SK-N-SH treated with all-trans-retinoic acid at 6 μM for 48 hours (cell line): Measurements from ENCODE around the gene VIM.
A peak's percentile ranks its signal among the peaks of the same experiment; 100 is the strongest.

ENCODE experiments used
- ATAC-seq: fragments of 200-7000 bp; cut with Tn5 transposase; 3 replicates; pipeline ENCODE4 v1.9.1; 2020; ENCODE audit warnings: mild to moderate bottlenecking, moderate library complexity
- ARNTL ChIP-seq: fragments of 450-650 bp; formaldehyde crosslinking; IDR thresholded peaks from 2 replicates; pipeline ENCODE4 v1.5.0; 2020; ENCODE audit warnings: low read depth, mild to moderate bottlenecking, moderate library complexity, borderline replicate concordance
- BACH2 ChIP-seq: fragments of 250-450 bp; sonication (Bioruptor Pico); IDR thresholded peaks from 2 replicates; pipeline ENCODE4 v1.9.0; 2021; ENCODE audit warnings: mild to moderate bottlenecking, borderline replicate concordance
- ISL1 ChIP-seq: fragments of 250-450 bp; sonication (Bioruptor Pico); IDR thresholded peaks from 2 replicates; pipeline ENCODE4 v2.1.2; 2022; ENCODE audit warnings: mild to moderate bottlenecking, moderate library complexity
- OSR1 ChIP-seq: fragments of 250-450 bp; sonication (Bioruptor Pico); IDR thresholded peaks from 2 replicates; pipeline ENCODE4 v1.8.0; 2022; ENCODE audit warnings: moderate library complexity, mild to moderate bottlenecking, inconsistent platforms
- RARB ChIP-seq: fragments of 250-450 bp; sonication (Bioruptor Pico); IDR thresholded peaks from 2 replicates; pipeline ENCODE4 v1.8.0; 2021; ENCODE audit warnings: mild to moderate bottlenecking, moderate library complexity
- SNAI2 ChIP-seq: fragments of 250-450 bp; sonication (Bioruptor Pico); IDR thresholded peaks from 2 replicates; pipeline ENCODE4 v1.5.0; 2020; ENCODE audit warnings: mild to moderate bottlenecking, moderate library complexity
- TOX ChIP-seq: fragments of 250-450 bp; sonication (Bioruptor Pico); IDR thresholded peaks from 2 replicates; pipeline ENCODE4 v1.8.0; 2021; ENCODE audit warnings: mild to moderate bottlenecking, moderate library complexity, borderline replicate concordance
- ZFP3 ChIP-seq: fragments of 250-450 bp; sonication (Bioruptor Pico); IDR thresholded peaks from 2 replicates; pipeline ENCODE4 v1.5.0; 2020; ENCODE audit warnings: mild to moderate bottlenecking, moderate library complexity
- ZNF565 ChIP-seq: fragments of 450-650 bp; formaldehyde crosslinking; conservative IDR thresholded peaks from 2 replicates; pipeline ENCODE4 v1.5.0; 2020; ENCODE audit warnings: low read depth, mild to moderate bottlenecking, moderate library complexity
- ZNF8 ChIP-seq: fragments of 450-650 bp; formaldehyde crosslinking; IDR thresholded peaks from 2 replicates; pipeline ENCODE4 v1.5.0; 2020; ENCODE audit warnings: mild to moderate bottlenecking, moderate library complexity
- TF ChIP-seq, protein P1 (sequence below): fragments of 250-450 bp; sonication (Bioruptor Pico); IDR thresholded peaks from 2 replicates; pipeline ENCODE4 v1.8.0; 2020; ENCODE audit warnings: mild to moderate bottlenecking, moderate library complexity, borderline replicate concordance
- TF ChIP-seq, protein P2 (sequence below): fragments of 250-450 bp; sonication (Bioruptor Pico); IDR thresholded peaks from 2 replicates; pipeline ENCODE4 v1.5.0; 2020; ENCODE audit warnings: mild to moderate bottlenecking, moderate library complexity
- TF ChIP-seq, protein P3 (sequence below): fragments of 250-450 bp; sonication (Bioruptor Pico); IDR thresholded peaks from 2 replicates; pipeline ENCODE4 v1.5.1; 2020; ENCODE audit warnings: low read depth, mild to moderate bottlenecking, moderate library complexity
- TF ChIP-seq, protein P4 (sequence below): fragments of 250-450 bp; sonication (Bioruptor Pico); IDR thresholded peaks from 2 replicates; pipeline ENCODE4 v1.8.0; 2021; ENCODE audit warnings: low read depth, mild to moderate bottlenecking, moderate library complexity, borderline replicate concordance

The VIM gene

DNA sequence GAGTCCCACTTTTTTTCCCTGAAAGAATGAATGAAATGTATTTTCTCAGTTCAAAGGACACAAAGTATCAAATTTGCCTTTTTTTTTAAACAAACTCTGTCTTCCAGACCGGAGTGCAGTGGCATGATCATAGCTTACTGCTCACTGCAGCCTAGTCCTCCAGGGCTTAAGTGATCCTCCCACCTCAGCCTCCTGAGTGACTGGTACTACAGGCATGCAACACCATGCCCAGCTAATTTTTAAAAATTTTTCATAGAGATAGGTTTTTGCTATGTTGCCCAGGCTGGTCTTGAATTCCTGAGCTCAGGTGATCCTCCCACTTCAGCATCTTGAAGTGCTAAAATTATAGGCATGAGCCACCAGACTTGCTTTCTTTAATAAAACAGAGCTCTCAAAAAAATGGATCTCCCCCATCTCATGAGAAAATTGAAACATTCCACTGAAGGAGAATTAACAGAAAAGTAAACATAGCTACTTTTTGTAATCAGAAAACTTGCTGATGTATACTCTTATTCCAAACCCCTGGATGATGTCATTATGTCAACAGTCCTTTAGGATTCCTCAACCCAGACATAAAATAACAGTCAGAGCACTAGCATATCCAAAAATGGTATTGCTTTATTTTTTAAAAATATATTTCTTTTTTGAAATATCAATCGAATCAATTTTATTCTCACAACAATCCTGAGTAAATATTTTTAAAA, 14.2 kb upstream of the VIM start:
- TF ChIP-seq ZFP3 (no peak), SNAI2 (CRISPR knock-in tag) (no peak), BACH2 (CRISPR knock-in tag) (no peak), RARB (no peak), ZNF8 (no peak)
- TF ChIP-seq, protein P1, sequence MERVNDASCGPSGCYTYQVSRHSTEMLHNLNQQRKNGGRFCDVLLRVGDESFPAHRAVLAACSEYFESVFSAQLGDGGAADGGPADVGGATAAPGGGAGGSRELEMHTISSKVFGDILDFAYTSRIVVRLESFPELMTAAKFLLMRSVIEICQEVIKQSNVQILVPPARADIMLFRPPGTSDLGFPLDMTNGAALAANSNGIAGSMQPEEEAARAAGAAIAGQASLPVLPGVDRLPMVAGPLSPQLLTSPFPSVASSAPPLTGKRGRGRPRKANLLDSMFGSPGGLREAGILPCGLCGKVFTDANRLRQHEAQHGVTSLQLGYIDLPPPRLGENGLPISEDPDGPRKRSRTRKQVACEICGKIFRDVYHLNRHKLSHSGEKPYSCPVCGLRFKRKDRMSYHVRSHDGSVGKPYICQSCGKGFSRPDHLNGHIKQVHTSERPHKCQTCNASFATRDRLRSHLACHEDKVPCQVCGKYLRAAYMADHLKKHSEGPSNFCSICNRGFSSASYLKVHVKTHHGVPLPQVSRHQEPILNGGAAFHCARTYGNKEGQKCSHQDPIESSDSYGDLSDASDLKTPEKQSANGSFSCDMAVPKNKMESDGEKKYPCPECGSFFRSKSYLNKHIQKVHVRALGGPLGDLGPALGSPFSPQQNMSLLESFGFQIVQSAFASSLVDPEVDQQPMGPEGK (CRISPR knock-in tag): no peak
- TF ChIP-seq, protein P2, sequence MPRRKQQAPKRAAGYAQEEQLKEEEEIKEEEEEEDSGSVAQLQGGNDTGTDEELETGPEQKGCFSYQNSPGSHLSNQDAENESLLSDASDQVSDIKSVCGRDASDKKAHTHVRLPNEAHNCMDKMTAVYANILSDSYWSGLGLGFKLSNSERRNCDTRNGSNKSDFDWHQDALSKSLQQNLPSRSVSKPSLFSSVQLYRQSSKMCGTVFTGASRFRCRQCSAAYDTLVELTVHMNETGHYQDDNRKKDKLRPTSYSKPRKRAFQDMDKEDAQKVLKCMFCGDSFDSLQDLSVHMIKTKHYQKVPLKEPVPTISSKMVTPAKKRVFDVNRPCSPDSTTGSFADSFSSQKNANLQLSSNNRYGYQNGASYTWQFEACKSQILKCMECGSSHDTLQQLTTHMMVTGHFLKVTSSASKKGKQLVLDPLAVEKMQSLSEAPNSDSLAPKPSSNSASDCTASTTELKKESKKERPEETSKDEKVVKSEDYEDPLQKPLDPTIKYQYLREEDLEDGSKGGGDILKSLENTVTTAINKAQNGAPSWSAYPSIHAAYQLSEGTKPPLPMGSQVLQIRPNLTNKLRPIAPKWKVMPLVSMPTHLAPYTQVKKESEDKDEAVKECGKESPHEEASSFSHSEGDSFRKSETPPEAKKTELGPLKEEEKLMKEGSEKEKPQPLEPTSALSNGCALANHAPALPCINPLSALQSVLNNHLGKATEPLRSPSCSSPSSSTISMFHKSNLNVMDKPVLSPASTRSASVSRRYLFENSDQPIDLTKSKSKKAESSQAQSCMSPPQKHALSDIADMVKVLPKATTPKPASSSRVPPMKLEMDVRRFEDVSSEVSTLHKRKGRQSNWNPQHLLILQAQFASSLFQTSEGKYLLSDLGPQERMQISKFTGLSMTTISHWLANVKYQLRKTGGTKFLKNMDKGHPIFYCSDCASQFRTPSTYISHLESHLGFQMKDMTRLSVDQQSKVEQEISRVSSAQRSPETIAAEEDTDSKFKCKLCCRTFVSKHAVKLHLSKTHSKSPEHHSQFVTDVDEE: no peak
- TF ChIP-seq, all 23 proteins: peak for 0
- ATAC-seq: no peak

GRCh38 chr10:17214526-17214925, 13.5 kb upstream of the VIM start:
- ATAC-seq: no peak

DNA sequence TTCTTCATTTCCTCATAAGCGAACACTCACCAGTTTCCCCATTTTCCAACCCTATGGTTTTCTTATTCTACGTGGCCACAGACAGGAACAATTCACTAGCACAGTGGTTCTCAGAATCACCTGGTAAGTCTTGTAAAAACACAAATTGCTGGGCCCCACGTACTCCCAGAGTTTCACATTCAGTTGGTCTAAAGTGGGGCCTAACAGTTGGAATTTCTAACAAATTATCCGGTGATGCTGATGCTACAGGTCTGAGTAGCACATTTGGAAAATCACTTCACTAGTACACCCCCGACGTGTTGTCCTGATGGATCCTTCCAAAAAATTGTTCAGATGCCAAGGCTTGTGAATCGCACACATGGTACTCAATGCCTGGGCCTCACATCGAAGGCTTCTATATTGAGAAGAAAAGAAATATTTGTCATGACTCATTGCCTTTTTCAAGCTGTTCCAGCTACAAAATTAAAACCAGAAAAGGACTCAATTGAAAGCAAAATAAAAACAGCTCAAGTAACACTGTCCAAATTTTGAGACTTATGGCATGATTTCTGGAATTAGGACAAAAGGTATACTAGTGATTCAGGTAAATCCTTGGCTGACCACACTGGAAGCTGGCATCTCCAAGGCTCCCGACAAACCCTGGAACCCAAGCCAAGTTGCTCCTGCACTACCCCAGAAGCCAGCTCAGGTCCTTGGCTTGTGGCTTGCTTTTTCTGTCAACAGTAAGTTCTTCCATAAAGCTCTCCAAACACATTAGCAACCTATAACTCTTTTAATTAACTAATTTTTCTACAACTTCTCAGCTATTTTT, 12.9 kb upstream of the VIM start:
- ATAC-seq: peak; percentile 67
- TF ChIP-seq TOX (CRISPR knock-in tag): no peak
- TF ChIP-seq ARNTL: no peak
- 0 out of 2 replicates have a peak, but pooled peaks have one; percentile 9 for TF ChIP-seq OSR1 (CRISPR knock-in tag)

More at GRCh38 chr10:17214526-17214925, 13.5 kb upstream of the VIM start:
- no peak for TF ChIP-seq ISL1 (CRISPR knock-in tag)
- TF ChIP-seq ZNF565: no peak
- TF ChIP-seq, protein P3, sequence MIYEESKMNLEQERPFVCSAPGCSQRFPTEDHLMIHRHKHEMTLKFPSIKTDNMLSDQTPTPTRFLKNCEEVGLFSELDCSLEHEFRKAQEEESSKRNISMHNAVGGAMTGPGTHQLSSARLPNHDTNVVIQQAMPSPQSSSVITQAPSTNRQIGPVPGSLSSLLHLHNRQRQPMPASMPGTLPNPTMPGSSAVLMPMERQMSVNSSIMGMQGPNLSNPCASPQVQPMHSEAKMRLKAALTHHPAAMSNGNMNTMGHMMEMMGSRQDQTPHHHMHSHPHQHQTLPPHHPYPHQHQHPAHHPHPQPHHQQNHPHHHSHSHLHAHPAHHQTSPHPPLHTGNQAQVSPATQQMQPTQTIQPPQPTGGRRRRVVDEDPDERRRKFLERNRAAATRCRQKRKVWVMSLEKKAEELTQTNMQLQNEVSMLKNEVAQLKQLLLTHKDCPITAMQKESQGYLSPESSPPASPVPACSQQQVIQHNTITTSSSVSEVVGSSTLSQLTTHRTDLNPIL: no peak
- no peak for TF ChIP-seq ARNTL
- TF ChIP-seq RARB: no peak
- TF ChIP-seq, protein P1 (CRISPR knock-in tag): no peak
- TF ChIP-seq ZFP3: no peak
- TF ChIP-seq, protein P4, sequence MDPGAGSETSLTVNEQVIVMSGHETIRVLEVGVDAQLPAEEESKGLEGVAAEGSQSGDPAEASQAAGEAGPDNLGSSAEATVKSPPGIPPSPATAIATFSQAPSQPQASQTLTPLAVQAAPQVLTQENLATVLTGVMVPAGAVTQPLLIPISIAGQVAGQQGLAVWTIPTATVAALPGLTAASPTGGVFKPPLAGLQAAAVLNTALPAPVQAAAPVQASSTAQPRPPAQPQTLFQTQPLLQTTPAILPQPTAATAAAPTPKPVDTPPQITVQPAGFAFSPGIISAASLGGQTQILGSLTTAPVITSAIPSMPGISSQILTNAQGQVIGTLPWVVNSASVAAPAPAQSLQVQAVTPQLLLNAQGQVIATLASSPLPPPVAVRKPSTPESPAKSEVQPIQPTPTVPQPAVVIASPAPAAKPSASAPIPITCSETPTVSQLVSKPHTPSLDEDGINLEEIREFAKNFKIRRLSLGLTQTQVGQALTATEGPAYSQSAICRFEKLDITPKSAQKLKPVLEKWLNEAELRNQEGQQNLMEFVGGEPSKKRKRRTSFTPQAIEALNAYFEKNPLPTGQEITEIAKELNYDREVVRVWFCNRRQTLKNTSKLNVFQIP: no peak

GRCh38 chr10:17215782-17216122, 12.3 kb upstream of the VIM start:
- no peak for ATAC-seq

More at GRCh38 chr10:17215782-17216122, 12.3 kb upstream of the VIM start:
- no peak for TF ChIP-seq ISL1 (CRISPR knock-in tag)
